Astrocyte (in vitro differentiated cells and primary cell): ENCODE data around the gene KRT28. TPM values are rescaled to one million over a fixed set of nuclear protein-coding genes. Genes with fewer than 3 reads are reported as not detected.

Experiments
- DNase-seq: peaks from one replicate; pipeline ENCODE4 v3.0.0-alpha.2; 2010; ENCODE audit warnings: low read depth
- FAIRE-seq: peaks from 2 replicates; lab custom pipeline; 2011; peaks lifted over from hg19 to GRCh38; lab: Jason Lieb, UNC
- H2AFZ ChIP-seq: 2 replicates; pipeline ENCODE4 v1.6.0; 2012; ENCODE audit warnings: low read depth, low read length, inconsistent platforms
- H3K27ac ChIP-seq: 2 replicates; pipeline ENCODE4 v1.5.1; 2011; ENCODE audit warnings: low read depth, low read length, inconsistent platforms
- H3K27me3 ChIP-seq: 2 replicates; pipeline ENCODE4 v1.6.0; 2011; ENCODE audit warnings: low read length, inconsistent platforms; ENCODE audit not compliant: insufficient read depth
- H3K36me3 ChIP-seq: 2 replicates; pipeline ENCODE4 v1.5.1; 2011; ENCODE audit warnings: low read length, inconsistent platforms; ENCODE audit not compliant: insufficient read depth
- H3K4me1 ChIP-seq: 2 replicates; pipeline ENCODE4 v1.5.1; 2011; ENCODE audit warnings: low read length, inconsistent platforms; ENCODE audit not compliant: insufficient read depth
- H3K4me2 ChIP-seq: 2 replicates; pipeline ENCODE4 v1.6.0; 2012; ENCODE audit warnings: low read length, inconsistent platforms
- H3K4me3 ChIP-seq: 2 replicates; pipeline ENCODE4 v1.5.1; 2011; ENCODE audit warnings: low read depth, mild to moderate bottlenecking, low read length, inconsistent platforms; ENCODE audit not compliant: insufficient read depth
- H3K79me2 ChIP-seq: 2 replicates; pipeline ENCODE4 v1.6.0; 2012; ENCODE audit warnings: mild to moderate bottlenecking, low read length, inconsistent platforms; ENCODE audit not compliant: insufficient read depth
- H3K9ac ChIP-seq: 2 replicates; pipeline ENCODE4 v1.6.0; 2012; ENCODE audit warnings: mild to moderate bottlenecking, low read length, inconsistent platforms
- H3K9me3 ChIP-seq: 2 replicates; pipeline ENCODE4 v1.5.1; 2012; ENCODE audit warnings: low read depth, mild to moderate bottlenecking, low read length, inconsistent platforms; ENCODE audit not compliant: insufficient read depth
- H4K20me1 ChIP-seq: 2 replicates; pipeline ENCODE4 v1.6.0; 2012; ENCODE audit warnings: low read length, inconsistent platforms; ENCODE audit not compliant: insufficient read depth
- H3K27ac Mint-ChIP-seq: one replicate; pipeline ENCODE4 v1.8.0; 2021; ENCODE audit warnings: mild to moderate bottlenecking, mixed read lengths; ENCODE audit not compliant: unreplicated experiment
- H3K27me3 Mint-ChIP-seq: one replicate; pipeline ENCODE4 v1.8.0; 2021; ENCODE audit warnings: low read depth, mixed read lengths; ENCODE audit not compliant: unreplicated experiment
- H3K36me3 Mint-ChIP-seq: one replicate; pipeline ENCODE4 v1.8.0; 2021; ENCODE audit warnings: low read depth, mixed read lengths; ENCODE audit not compliant: unreplicated experiment
- H3K4me1 Mint-ChIP-seq: one replicate; pipeline ENCODE4 v1.8.0; 2021; ENCODE audit warnings: low read depth, mixed read lengths; ENCODE audit not compliant: unreplicated experiment
- H3K4me3 Mint-ChIP-seq: one replicate; pipeline ENCODE4 v1.8.0; 2021; ENCODE audit warnings: mild to moderate bottlenecking, moderate library complexity, mixed read lengths; ENCODE audit not compliant: unreplicated experiment
- H3K9me3 Mint-ChIP-seq: one replicate; pipeline ENCODE4 v1.8.0; 2021; ENCODE audit warnings: mild to moderate bottlenecking, mixed read lengths; ENCODE audit not compliant: unreplicated experiment
- CTCF ChIP-seq: IDR thresholded peaks from 2 replicates; pipeline ENCODE4 v1.5.1; 2011; ENCODE audit warnings: low read depth, mild to moderate bottlenecking, inconsistent platforms, low read length, moderate library complexity; ENCODE audit not compliant: insufficient read depth
- EZH2 ChIP-seq: IDR thresholded peaks from 2 replicates; pipeline ENCODE4 v1.6.1; 2012; ENCODE audit warnings: mild to moderate bottlenecking, low read length, inconsistent platforms; ENCODE audit not compliant: insufficient read depth
- total RNA-seq: library from RNA; stranded (reverse); gene quantifications from 2 replicates; pipeline ENCODE4 v1.2.1, GENCODE V29; 2021

The KRT28 gene
- total RNA-seq, 1 donor from 2014 or later, result not detected

GRCh38 chr17:40818733-40819527, 19.2 kb upstream of the KRT28 start:
- peaks cover 13% of the 10 kb centered on the region for H3K4me1 Mint-ChIP-seq
- H3K79me2 ChIP-seq, result peaks cover 24% of the 10 kb centered on the region

GRCh38 chr17:40818343-40818732, 18.6 kb upstream of the KRT28 start:
- Mint-ChIP-seq H3K9me3 (no peaks in the 10 kb centered on the region), H3K4me3 (peak overlapping the region; percentile 92), H3K36me3 (peaks cover 5% of the 10 kb centered on the region), H3K27ac (peak overlapping the region; percentile 28), H3K27me3 (no peaks in the 10 kb centered on the region), H3K4me1 (peaks cover 13% of the 10 kb centered on the region)
- DNase-seq, result no peak
- Histone ChIP-seq H3K79me2 (peaks cover 24% of the 10 kb centered on the region), H3K27ac (peak overlapping the region; percentile 80), H3K9ac (peak overlapping the region; percentile 87), H2AFZ (no peak overlapping the region), H3K4me1 (peaks cover 7% of the 10 kb centered on the region), H3K4me3 (peak overlapping the region; percentile 83), H3K9me3 (no peaks in the 10 kb centered on the region), H3K36me3 (peaks cover 13% of the 10 kb centered on the region), H3K4me2 (peak overlapping the region; percentile 84), H3K27me3 (no peaks in the 10 kb centered on the region), H4K20me1 (no peaks in the 10 kb centered on the region)
- FAIRE-seq, result no peak
- TF ChIP-seq CTCF (no peak), EZH2 (no peak)

More at GRCh38 chr17:40818733-40819527, 19.2 kb upstream of the KRT28 start:
- Mint-ChIP-seq H3K36me3 (peaks cover 5% of the 10 kb centered on the region), H3K27me3 (no peaks in the 10 kb centered on the region), H3K4me3 (peak overlapping the region; percentile 94), H3K9me3 (no peaks in the 10 kb centered on the region), H3K27ac (peak overlapping the region; percentile 96)
- Histone ChIP-seq H3K27ac (peak overlapping the region; percentile 80), H3K36me3 (peaks cover 13% of the 10 kb centered on the region), H3K4me1 (peaks cover 7% of the 10 kb centered on the region), H4K20me1 (no peaks in the 10 kb centered on the region), H3K4me3 (peak overlapping the region; percentile 83), H3K27me3 (no peaks in the 10 kb centered on the region), H3K4me2 (peak overlapping the region; percentile 87), H3K9me3 (no peaks in the 10 kb centered on the region), H3K9ac (peak overlapping the region; percentile 87), H2AFZ (peak overlapping the region; percentile 43)
- no peak for FAIRE-seq
- peak; percentile 56 for DNase-seq
- TF ChIP-seq EZH2 (no peak), CTCF (no peak)
